ENCODE results near the gene PPM1B.

PPM1B gene

DNA sequence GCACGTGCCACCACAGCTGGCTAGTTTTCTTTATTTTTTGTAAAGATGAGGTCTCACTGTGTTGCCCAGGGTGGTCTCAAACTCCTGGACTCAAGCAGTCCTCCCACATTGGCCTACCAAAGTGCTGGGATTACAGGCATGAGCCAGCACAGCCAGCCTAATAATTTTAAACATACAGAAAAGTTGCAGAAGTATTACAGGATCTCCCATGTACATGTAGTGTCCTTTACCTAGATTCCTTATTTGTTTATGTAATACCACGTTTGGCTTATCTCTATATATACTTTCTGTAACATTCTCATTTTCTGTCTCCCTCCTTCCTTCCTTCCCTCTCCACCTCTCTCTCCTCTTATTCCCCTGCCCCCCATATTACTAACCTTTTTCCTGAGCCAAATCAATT, 41.7 kb downstream of the PPM1B start:
- no peak overlapping the region for H3K9ac ChIP-seq
- no peak overlapping the region for H3K4me3 ChIP-seq (IDR thresholded peaks at IDR 0.05; ENCODE audit: insufficient read depth, low read depth, low read length)
- H3K4me1 ChIP-seq (ENCODE audit: low read depth, poor library complexity, severe bottlenecking), result peaks cover 24% of the 10 kb centered on the region
- TF ChIP-seq, protein P1, sequence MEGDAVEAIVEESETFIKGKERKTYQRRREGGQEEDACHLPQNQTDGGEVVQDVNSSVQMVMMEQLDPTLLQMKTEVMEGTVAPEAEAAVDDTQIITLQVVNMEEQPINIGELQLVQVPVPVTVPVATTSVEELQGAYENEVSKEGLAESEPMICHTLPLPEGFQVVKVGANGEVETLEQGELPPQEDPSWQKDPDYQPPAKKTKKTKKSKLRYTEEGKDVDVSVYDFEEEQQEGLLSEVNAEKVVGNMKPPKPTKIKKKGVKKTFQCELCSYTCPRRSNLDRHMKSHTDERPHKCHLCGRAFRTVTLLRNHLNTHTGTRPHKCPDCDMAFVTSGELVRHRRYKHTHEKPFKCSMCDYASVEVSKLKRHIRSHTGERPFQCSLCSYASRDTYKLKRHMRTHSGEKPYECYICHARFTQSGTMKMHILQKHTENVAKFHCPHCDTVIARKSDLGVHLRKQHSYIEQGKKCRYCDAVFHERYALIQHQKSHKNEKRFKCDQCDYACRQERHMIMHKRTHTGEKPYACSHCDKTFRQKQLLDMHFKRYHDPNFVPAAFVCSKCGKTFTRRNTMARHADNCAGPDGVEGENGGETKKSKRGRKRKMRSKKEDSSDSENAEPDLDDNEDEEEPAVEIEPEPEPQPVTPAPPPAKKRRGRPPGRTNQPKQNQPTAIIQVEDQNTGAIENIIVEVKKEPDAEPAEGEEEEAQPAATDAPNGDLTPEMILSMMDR (conservative IDR thresholded peaks at IDR 0.05; ENCODE audit: low read depth, low read length), result no peak
- H3K79me2 ChIP-seq (ENCODE audit: insufficient read depth, low read depth), result peaks cover 25% of the 10 kb centered on the region; the same call in 1 of the 2 replicates
- H4K20me1 ChIP-seq (ENCODE audit: insufficient read depth), result no peaks in the 10 kb centered on the region
- 0 out of 2 replicates have a peak, but pooled peaks cover 3% of the 10 kb centered on the region for H3K36me3 ChIP-seq (ENCODE audit: insufficient read depth)
- no peak overlapping the region for H3K4me2 ChIP-seq
- H2AFZ ChIP-seq (ENCODE audit: low read depth), result no peak overlapping the region
- no peak overlapping the region for H3K27ac ChIP-seq
- no peaks in the 10 kb centered on the region for H3K27me3 ChIP-seq (ENCODE audit: insufficient read depth, low read depth)

DNA sequence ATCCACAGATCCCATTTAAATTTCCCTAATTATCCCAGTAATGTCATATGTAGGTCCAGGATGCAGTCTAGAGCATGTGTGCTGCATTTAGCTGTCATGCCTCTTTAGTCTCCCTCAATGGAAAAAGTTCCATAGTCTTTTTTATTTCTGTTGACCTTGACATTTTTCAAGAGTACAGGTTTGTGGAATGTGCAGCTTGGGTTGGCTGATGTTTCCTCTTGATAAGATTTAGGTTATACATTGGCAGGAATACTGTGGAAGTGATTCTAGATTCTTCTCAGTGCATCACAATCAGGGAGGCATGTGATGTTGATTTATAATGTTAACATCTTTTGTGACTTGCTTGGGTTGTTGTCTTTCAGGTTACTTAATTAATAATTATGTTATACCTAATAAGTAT, 42.5 kb downstream of the PPM1B start:
- H3K36me3 ChIP-seq (ENCODE audit: insufficient read depth), result 0 out of 2 replicates have a peak, but pooled peaks cover 3% of the 10 kb centered on the region
- TF ChIP-seq, protein P1 (conservative IDR thresholded peaks at IDR 0.05; ENCODE audit: low read depth, low read length), result no peak
- peaks cover 16% of the 10 kb centered on the region for H3K4me1 ChIP-seq (ENCODE audit: low read depth, poor library complexity, severe bottlenecking)
- no peak overlapping the region for H3K27ac ChIP-seq
- H3K27me3 ChIP-seq (ENCODE audit: insufficient read depth, low read depth), result no peaks in the 10 kb centered on the region
- H4K20me1 ChIP-seq (ENCODE audit: insufficient read depth), result no peaks in the 10 kb centered on the region
- no peak overlapping the region for H2AFZ ChIP-seq (ENCODE audit: low read depth)
- H3K4me3 ChIP-seq (IDR thresholded peaks at IDR 0.05; ENCODE audit: insufficient read depth, low read depth, low read length), result no peak overlapping the region
- H3K79me2 ChIP-seq (ENCODE audit: insufficient read depth, low read depth), result peaks cover 20% of the 10 kb centered on the region; the same call in 1 of the 2 replicates
- H3K4me2 ChIP-seq, result no peak overlapping the region
- no peak overlapping the region for H3K9ac ChIP-seq

DNA sequence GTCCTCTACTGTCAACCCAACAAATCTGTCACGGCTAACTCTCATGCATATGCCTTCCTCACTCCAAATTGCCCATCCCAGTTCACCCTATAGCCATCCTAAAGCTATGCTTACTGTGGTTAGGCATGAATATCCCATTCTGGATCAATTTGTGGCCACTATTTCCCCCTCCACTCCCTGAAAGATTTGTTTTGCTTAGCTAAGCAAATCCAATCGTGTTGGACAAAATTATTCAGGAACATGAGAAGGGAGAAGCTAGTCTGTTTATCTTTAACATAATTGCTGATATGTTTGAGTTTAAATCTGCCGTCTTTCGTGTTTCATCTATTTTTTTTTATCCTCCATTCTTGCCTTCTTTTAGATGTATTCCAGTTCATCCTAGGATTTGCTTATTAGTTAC, 43.6 kb downstream of the PPM1B start:
- no peak overlapping the region for H3K4me3 ChIP-seq (IDR thresholded peaks at IDR 0.05; ENCODE audit: insufficient read depth, low read depth, low read length)
- peaks cover 5% of the 10 kb centered on the region for H3K4me1 ChIP-seq (ENCODE audit: low read depth, poor library complexity, severe bottlenecking)
- H3K36me3 ChIP-seq (ENCODE audit: insufficient read depth), result 0 out of 2 replicates have a peak, but pooled peaks cover 3% of the 10 kb centered on the region
- no peaks in the 10 kb centered on the region for H3K27me3 ChIP-seq (ENCODE audit: insufficient read depth, low read depth)
- peaks cover 16% of the 10 kb centered on the region; the same call in 1 of the 2 replicates for H3K79me2 ChIP-seq (ENCODE audit: insufficient read depth, low read depth)
- H3K4me2 ChIP-seq, result no peak overlapping the region
- no peaks in the 10 kb centered on the region for H4K20me1 ChIP-seq (ENCODE audit: insufficient read depth)
- TF ChIP-seq, protein P1 (conservative IDR thresholded peaks at IDR 0.05; ENCODE audit: low read depth, low read length), result no peak
- H3K27ac ChIP-seq, result no peak overlapping the region
- no peak overlapping the region for H3K9ac ChIP-seq
- no peak overlapping the region for H2AFZ ChIP-seq (ENCODE audit: low read depth)

DNA sequence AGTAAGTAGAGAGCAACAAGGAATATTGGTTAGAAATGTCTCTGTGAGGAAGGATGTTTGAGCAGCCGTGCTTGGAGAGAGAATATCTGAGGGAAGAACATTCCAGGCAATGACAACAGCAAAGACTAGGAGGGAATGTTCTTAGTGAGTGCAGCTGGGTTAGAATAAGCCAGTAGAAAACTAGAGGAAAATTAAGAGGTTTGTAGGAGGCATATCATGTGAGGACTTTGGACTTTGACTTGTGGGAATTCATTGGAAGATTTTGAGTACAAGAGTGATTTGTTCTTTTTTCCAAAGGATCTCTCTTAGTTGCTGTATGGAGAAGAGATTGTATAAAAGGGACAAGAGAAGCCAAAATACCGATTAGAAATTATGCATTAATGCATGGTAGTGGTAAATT, 47.2 kb downstream of the PPM1B start:
- H3K4me1 ChIP-seq (ENCODE audit: low read depth, poor library complexity, severe bottlenecking), result no peaks in the 10 kb centered on the region
- no peak overlapping the region for H2AFZ ChIP-seq (ENCODE audit: low read depth)
- no peaks in the 10 kb centered on the region for H3K36me3 ChIP-seq (ENCODE audit: insufficient read depth)
- H3K9ac ChIP-seq, result no peak overlapping the region
- TF ChIP-seq, protein P1 (conservative IDR thresholded peaks at IDR 0.05; ENCODE audit: low read depth, low read length), result no peak
- no peak overlapping the region for H3K4me2 ChIP-seq
- H3K27ac ChIP-seq, result no peak overlapping the region
- H3K27me3 ChIP-seq (ENCODE audit: insufficient read depth, low read depth), result no peaks in the 10 kb centered on the region
- H3K4me3 ChIP-seq (IDR thresholded peaks at IDR 0.05; ENCODE audit: insufficient read depth, low read depth, low read length), result no peak overlapping the region
- H3K79me2 ChIP-seq (ENCODE audit: insufficient read depth, low read depth), result no peaks in the 10 kb centered on the region; the same call in 1 of the 2 replicates
- no peaks in the 10 kb centered on the region for H4K20me1 ChIP-seq (ENCODE audit: insufficient read depth)

Measured in KMS-11 (cell line).